GM19025 (cell line): Measurements from ENCODE around the gene GAB3.

ENCODE experiments used
- ATAC-seq: cut with Tn5 transposase; IDR thresholded peaks from one replicate; pipeline ENCODE4 v1.9.1; 2021; ENCODE audit warnings: mild to moderate bottlenecking, low read depth, moderate library complexity; ENCODE audit not compliant: unreplicated experiment

Gene GAB3

GRCh38 chrX:154751669-154752271, 893 bp upstream of the GAB3 start:
- ATAC-seq: no peak

GRCh38 chrX:154751203-154751668, 359 bp upstream of the GAB3 start:
- ATAC-seq: peak; percentile 7

GRCh38 chrX:154749856-154750255, 1.0 kb downstream of the GAB3 start:
- no peak for ATAC-seq

GRCh38 chrX:154748712-154749339, 2.1 kb downstream of the GAB3 start:
- no peak for ATAC-seq

- ATAC-seq: no peak
These were observed 8.3 kb downstream of the GAB3 start for GRCh38 chrX:154742613-154743012.

- no peak for ATAC-seq
These were observed 10.9 kb downstream of the GAB3 start for GRCh38 chrX:154739952-154740465.

GRCh38 chrX:154738011-154738738, 12.7 kb downstream of the GAB3 start:
- ATAC-seq: no peak

- no peak for ATAC-seq
These were observed 13.7 kb downstream of the GAB3 start for GRCh38 chrX:154737136-154737535.

GRCh38 chrX:154735695-154736393, 15.0 kb downstream of the GAB3 start:
- no peak for ATAC-seq

GRCh38 chrX:154734061-154734781, 16.7 kb downstream of the GAB3 start:
- ATAC-seq: no peak

- ATAC-seq: no peak
These were observed 17.8 kb downstream of the GAB3 start for GRCh38 chrX:154733066-154733425.

- no peak for ATAC-seq
These were observed 18.3 kb downstream of the GAB3 start for GRCh38 chrX:154732421-154733065.

- no peak for ATAC-seq
These were observed 19.0 kb downstream of the GAB3 start for GRCh38 chrX:154731881-154732280.

GRCh38 chrX:154731184-154731583, 19.7 kb downstream of the GAB3 start:
- no peak for ATAC-seq

GRCh38 chrX:154730253-154730891, 20.5 kb downstream of the GAB3 start:
- ATAC-seq: no peak

GRCh38 chrX:154729439-154729838, 21.4 kb downstream of the GAB3 start:
- ATAC-seq: no peak

GRCh38 chrX:154728431-154729190, 22.3 kb downstream of the GAB3 start:
- ATAC-seq: no peak

GRCh38 chrX:154727871-154728270, 23.0 kb downstream of the GAB3 start:
- ATAC-seq: no peak

GRCh38 chrX:154727418-154727817, 23.5 kb downstream of the GAB3 start:
- no peak for ATAC-seq
